Activated effector memory CD4-positive, alpha-beta T cell treated with anti-CD3 and anti-CD28 coated beads, Interleukin-2, amount 50 U/mL, for 16 hours (primary cell): Measurements from ENCODE around the gene GDPD5.

Experiments used
- DNase-seq: peaks from one replicate; pipeline ENCODE4 v3.0.0-alpha.2; 2020

GDPD5 gene

GRCh38 chr11:75441804-75442132 is 84.0 kb downstream of the GDPD5 start:
- no peak for DNase-seq

GRCh38 chr11:75440960-75441803 is 84.6 kb downstream of the GDPD5 start:
- no peak for DNase-seq

- no peak for DNase-seq
These were observed 86.1 kb downstream of the GDPD5 start for GRCh38 chr11:75439495-75440120.

GRCh38 chr11:75439026-75439425 is 86.7 kb downstream of the GDPD5 start:
- DNase-seq, result no peak

- no peak for DNase-seq
These were observed 87.6 kb downstream of the GDPD5 start for GRCh38 chr11:75437966-75438659.

GRCh38 chr11:75436806-75437205 is 88.9 kb downstream of the GDPD5 start:
- no peak for DNase-seq

GRCh38 chr11:75435571-75435925 is 90.2 kb downstream of the GDPD5 start:
- DNase-seq, result no peak

- DNase-seq, result no peak
These were observed 90.7 kb downstream of the GDPD5 start for GRCh38 chr11:75434886-75435570.

GRCh38 chr11:75434051-75434450 is 91.7 kb downstream of the GDPD5 start:
- DNase-seq, result no peak

GRCh38 chr11:75433443-75433842 is 92.3 kb downstream of the GDPD5 start:
- no peak for DNase-seq

- no peak for DNase-seq
These were observed 92.8 kb downstream of the GDPD5 start, which contains the start of gene KLHL35 for GRCh38 chr11:75432911-75433321. Gene KLHL35 (minus strand): TSS chr11:75433203. CDS start chr11:75430629, 2,574 bp downstream.

- no peak for DNase-seq
These were observed 93.9 kb downstream of the GDPD5 start for GRCh38 chr11:75431533-75432525.

- no peak for DNase-seq
These were observed 94.8 kb downstream of the GDPD5 start for GRCh38 chr11:75430714-75431532.

- peak; percentile 86 for DNase-seq
These were observed 95.6 kb downstream of the GDPD5 start for GRCh38 chr11:75429902-75430713.

- no peak for DNase-seq
These were observed 96.2 kb downstream of the GDPD5 start for GRCh38 chr11:75429641-75429901.

GRCh38 chr11:75428989-75429640 is 96.6 kb downstream of the GDPD5 start:
- no peak for DNase-seq

GRCh38 chr11:75428281-75428724 is 97.4 kb downstream of the GDPD5 start:
- DNase-seq, result peak; percentile 89

- DNase-seq, result no peak
These were observed 98.6 kb downstream of the GDPD5 start for GRCh38 chr11:75427181-75427580.

- no peak for DNase-seq
These were observed 99.0 kb downstream of the GDPD5 start for GRCh38 chr11:75426720-75427086.

GRCh38 chr11:75425422-75425821 is 100.3 kb downstream of the GDPD5 start:
- DNase-seq, result no peak
